Vagina (tissue), 2 donors: Measurements from ENCODE around the gene CLEC2B. TPM values are rescaled to one million over a fixed set of nuclear protein-coding genes. Genes with fewer than 3 reads are reported as not detected.

ENCODE experiments used
- DNase-seq, 2 donors: peaks; one replicate each; pipeline ENCODE4 v3.0.0-alpha.2; 2017; ENCODE audit errors: extremely low spot score in 2 of 2
- H3K27ac ChIP-seq: fragments of 200-600 bp; sonication (generic); one replicate; pipeline ENCODE4 v1.5.1; 2019
- H3K27me3 ChIP-seq: fragments of 200-600 bp; sonication (generic); one replicate; pipeline ENCODE4 v1.5.1; 2019
- H3K36me3 ChIP-seq, 2 donors: fragments of 200-600 bp; sonication (generic); one replicate each; pipeline ENCODE4 v1.5.1; 2017 to 2019
- H3K4me1 ChIP-seq: fragments of 200-600 bp; sonication (generic); one replicate; pipeline ENCODE4 v1.5.1; 2019
- H3K4me3 ChIP-seq, 2 donors: fragments of 200-600 bp; sonication (generic); 1 replicate in 1 of 2; 2 replicates in 1 of 2; pipeline ENCODE4 v1.5.1; 2016 to 2019
- H3K9me3 ChIP-seq: fragments of 200-600 bp; sonication (generic); one replicate; pipeline ENCODE4 v1.5.1; 2019
- CTCF ChIP-seq, 3 experiments: fragments of 450-650 bp in 2 of 3; fragments of 200-600 bp in 1 of 3; sonication (generic) in 1 of 3; IDR thresholded peaks; one replicate each; pipeline ENCODE4 v1.5.1; 2017 to 2019; ENCODE audit warnings: antibody characterized with exemption in 3 of 3, mild to moderate bottlenecking in 2 of 3, moderate library complexity in 2 of 3
- POLR2A ChIP-seq, 2 donors: fragments of 450-650 bp; IDR thresholded peaks; one replicate each; pipeline ENCODE4 v1.6.1; 2017; ENCODE audit warnings: antibody characterized with exemption in 2 of 2, mild to moderate bottlenecking in 2 of 2, moderate library complexity in 2 of 2
- POLR2AphosphoS5 ChIP-seq, 2 donors: sonication (generic); formaldehyde crosslinking; IDR thresholded peaks; one replicate each; pipeline ENCODE4 v1.9.0; 2017; ENCODE audit warnings: antibody characterized with exemption in 2 of 2, mild to moderate bottlenecking in 2 of 2, low read depth in 1 of 2; ENCODE audit not compliant: insufficient read depth in 1 of 2
- intact Hi-C: fragments of 100-400 bp; cut with DNase I; formaldehyde crosslinking; loops from one replicate; pipeline ENCODE4 v1.15.1; 2023
- total RNA-seq: library from RNA; depleted of rRNA; stranded (reverse); fragments of >200 nt; gene quantifications from one replicate; pipeline ENCODE4 v1.2.3, GENCODE V29; 2016

Gene CLEC2B
- total RNA-seq, 1 donor from 2014 or later: 35.6 TPM

DNA sequence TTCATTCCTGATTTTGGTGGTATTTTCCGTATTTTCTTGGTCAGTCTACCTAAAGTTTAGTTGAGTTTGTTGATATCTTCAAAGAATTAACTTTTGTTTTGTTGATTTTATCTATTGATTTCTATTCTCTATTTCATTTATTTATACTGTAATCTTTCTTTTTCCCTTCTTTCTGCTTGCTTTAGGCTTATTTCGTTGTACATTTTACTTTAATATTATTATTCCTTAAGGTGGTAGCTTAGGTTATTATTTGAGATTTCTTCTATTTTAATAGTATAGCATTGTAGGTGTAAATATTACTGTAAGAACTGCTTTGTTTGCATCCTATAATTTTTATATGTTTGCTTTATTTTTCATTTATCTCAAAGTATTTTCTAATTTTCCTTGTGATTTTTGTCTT, 63.3 kb downstream of the CLEC2B start:
- TF ChIP-seq POLR2A (IDR thresholded peaks at IDR 0.05) (no peak), POLR2AphosphoS5 (IDR thresholded peaks at IDR 0.05; ENCODE audit: insufficient read depth in 1 of 2, low read depth in 1 of 2) (no peak), CTCF (IDR thresholded peaks at IDR 0.05) (no peak)
- no peaks in the 10 kb centered on the region for H3K27me3 ChIP-seq
- intact Hi-C loops: no loop called here

More for the DNA sequence above, 63.3 kb downstream of the CLEC2B start:
- Histone ChIP-seq H3K4me1 (no peaks in the 10 kb centered on the region), H3K36me3 (no peaks in the 10 kb centered on the region), H3K4me3 (no peak overlapping the region), H3K27ac (no peak overlapping the region), H3K9me3 (no peaks in the 10 kb centered on the region)
- DNase-seq: no peak

Other genes with a start within 250 kb of the CLEC2B start
- 13.5 TPM for gene CLEC2D, start 199.6 kb downstream of the CLEC2B start, total RNA-seq
- not detected for gene CLECL1, start 136.3 kb downstream of the CLEC2B start, total RNA-seq
- gene CD69, start 108.5 kb downstream of the CLEC2B start, total RNA-seq: 28.5 TPM
- not detected for gene KLRF1, start 41.9 kb downstream of the CLEC2B start, total RNA-seq
- not detected for gene KLRF2, start 12.1 kb upstream of the CLEC2B start, total RNA-seq
- gene CLEC2A, start 63.0 kb upstream of the CLEC2B start, total RNA-seq: not detected
- gene CLEC12A, start 102.1 kb upstream of the CLEC2B start, total RNA-seq: not detected
- not detected for gene CLEC1B, start 129.8 kb upstream of the CLEC2B start, total RNA-seq
- gene CLEC12B, start 141.3 kb upstream of the CLEC2B start, total RNA-seq: not detected
- gene CLEC9A, start 161.3 kb upstream of the CLEC2B start, total RNA-seq: not detected
- gene CLEC1A, start 229.6 kb upstream of the CLEC2B start, total RNA-seq: 2.2 TPM